ENCODE data around the gene ZNF768. TPM values are rescaled to one million over a fixed set of nuclear protein-coding genes. Genes with fewer than 3 reads are reported as not detected.

The ZNF768 gene
- total RNA-seq, 1 experiment from 2014 or later: 64.2 TPM

DNA sequence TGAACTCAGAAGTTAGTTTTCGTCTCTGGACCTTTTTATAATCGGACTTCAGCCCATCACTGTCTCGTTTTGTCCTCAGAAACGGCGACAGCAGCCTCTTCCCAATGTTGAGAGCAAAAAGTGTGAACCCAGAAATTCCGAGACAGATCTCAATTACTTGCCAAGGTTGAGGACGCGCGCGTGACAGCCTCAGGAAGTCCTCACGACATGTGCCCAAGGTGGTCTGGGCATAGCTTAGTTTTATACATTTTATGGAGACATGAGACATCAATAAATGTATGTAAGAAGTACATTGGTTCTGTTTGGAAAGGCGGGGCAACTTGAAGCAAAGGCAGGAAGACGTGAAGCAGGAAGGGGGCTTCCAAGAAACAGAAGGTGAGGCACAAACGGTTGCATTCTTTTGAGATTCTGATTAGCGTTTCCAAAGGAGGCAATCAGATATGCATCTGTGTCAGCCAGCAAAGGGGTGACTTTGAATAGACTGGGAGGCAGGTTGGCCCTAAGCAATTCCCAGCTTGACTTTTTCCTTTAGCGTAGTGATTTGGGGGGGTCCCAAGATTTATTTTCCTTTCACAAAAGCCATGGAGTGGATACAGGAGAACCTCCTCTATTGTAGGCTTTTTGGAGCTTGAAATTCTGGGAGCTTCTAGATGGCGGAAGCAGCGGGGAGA lies 8.9 kb upstream of the ZNF768 start:
- Histone ChIP-seq H3K27me3 (ENCODE audit: insufficient read depth, low read depth) (no peaks in the 10 kb centered on the region), H3F3A (ENCODE audit: insufficient read depth, low read depth) (peaks cover 18% of the 10 kb centered on the region), H3K9me2 (ENCODE audit: insufficient read depth) (no peaks in the 10 kb centered on the region), H3K27ac (peak overlapping the region; percentile 57), H3K4me1 (replicated peaks; ENCODE audit: insufficient read depth) (peaks cover 28% of the 10 kb centered on the region), H2AFZ (peak overlapping the region; percentile 92), H3K4me3 (peak overlapping the region; percentile 73), H4K20me1 (ENCODE audit: insufficient read depth) (no peaks in the 10 kb centered on the region), H3K9me3 (ENCODE audit: insufficient read depth, low read depth) (no peaks in the 10 kb centered on the region), H3K36me3 (ENCODE audit: low read depth) (0 out of 2 replicates have a peak, but pooled peaks cover 13% of the 10 kb centered on the region), H3K79me2 (ENCODE audit: low read depth) (peaks cover 48% of the 10 kb centered on the region), H3K4me2 (peak overlapping the region; percentile 90)
- DNase-seq: no peak
- POLR2A ChIA-PET (ENCODE audit: unreplicated experiment): interaction anchor here (0.6 to 3.2 kb wide), 5 partner anchors 11 to 158 kb away, joined by 3 to 21 read pairs (median 5); partner anchors contain the start of gene ZNF764
- TF ChIP-seq, protein P1, sequence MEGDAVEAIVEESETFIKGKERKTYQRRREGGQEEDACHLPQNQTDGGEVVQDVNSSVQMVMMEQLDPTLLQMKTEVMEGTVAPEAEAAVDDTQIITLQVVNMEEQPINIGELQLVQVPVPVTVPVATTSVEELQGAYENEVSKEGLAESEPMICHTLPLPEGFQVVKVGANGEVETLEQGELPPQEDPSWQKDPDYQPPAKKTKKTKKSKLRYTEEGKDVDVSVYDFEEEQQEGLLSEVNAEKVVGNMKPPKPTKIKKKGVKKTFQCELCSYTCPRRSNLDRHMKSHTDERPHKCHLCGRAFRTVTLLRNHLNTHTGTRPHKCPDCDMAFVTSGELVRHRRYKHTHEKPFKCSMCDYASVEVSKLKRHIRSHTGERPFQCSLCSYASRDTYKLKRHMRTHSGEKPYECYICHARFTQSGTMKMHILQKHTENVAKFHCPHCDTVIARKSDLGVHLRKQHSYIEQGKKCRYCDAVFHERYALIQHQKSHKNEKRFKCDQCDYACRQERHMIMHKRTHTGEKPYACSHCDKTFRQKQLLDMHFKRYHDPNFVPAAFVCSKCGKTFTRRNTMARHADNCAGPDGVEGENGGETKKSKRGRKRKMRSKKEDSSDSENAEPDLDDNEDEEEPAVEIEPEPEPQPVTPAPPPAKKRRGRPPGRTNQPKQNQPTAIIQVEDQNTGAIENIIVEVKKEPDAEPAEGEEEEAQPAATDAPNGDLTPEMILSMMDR (conservative IDR thresholded peaks at IDR 0.05): no peak
- TF ChIP-seq EZH2 (IDR thresholded peaks at IDR 0.05; ENCODE audit: low read depth): no peak
- intact Hi-C loops (cut with micrococcal nuclease; ENCODE audit: unreplicated experiment): loop anchor here (1.0 to 2.0 kb wide), 4 partner anchors 50 to 105 kb away; partner anchors contain the start of genes DCTPP1 and ZNF785
- TSS peak; percentile 85 for BruUV-seq (replicated peaks)
- CTCF ChIA-PET: interaction anchor here (0.6 to 3.1 kb wide), 11 partner anchors 8 to 109 kb away, joined by 3 to 25 read pairs (median 4); partner anchors contain the start of genes DCTPP1, ZNF688 and ZNF764

DNA sequence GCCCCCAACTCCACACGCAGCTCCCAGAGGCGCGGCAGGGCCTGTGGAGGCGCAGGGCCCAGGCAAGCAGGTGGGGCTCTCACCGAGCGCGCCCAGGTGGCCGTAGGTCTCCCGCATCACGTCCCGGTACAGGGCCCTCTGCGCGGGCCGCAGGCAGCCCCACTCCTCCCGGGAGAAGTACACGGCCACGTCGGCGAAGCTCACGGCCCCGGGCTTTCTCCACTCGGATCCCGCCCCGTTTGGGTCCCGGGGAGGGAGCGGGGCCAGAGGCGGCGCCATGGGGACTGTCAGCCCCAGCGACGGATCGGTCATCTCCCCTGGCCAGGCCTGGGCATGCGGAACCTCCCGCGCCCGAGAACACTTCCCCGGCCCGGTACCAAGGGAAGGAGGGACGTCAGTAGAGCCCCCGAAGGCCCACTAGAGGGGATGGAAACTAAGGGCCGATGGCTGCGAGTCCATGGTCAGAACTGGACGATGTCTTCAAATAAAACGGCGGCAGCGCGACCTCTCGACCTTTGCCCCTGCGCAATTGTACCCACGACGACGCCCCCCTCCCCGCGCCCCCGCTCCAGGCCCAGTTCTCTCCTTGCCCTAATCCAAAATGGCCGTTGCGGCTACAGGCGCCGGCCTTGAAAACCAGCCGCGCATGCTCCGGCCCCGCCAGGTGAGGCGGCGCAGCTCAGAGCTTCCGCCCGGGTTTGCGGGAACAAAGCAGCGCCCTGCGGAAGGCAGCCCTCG lies 8.2 kb upstream of the ZNF768 start, which contains the start of gene ZNF747:
Gene ZNF747, minus strand, starts transcription at position 491 of the 738 bp plus-strand sequence. Its CDS starts 179 bp downstream, at position 312.
- no peaks in the 10 kb centered on the region for H4K20me1 ChIP-seq (ENCODE audit: insufficient read depth)
- peaks cover 20% of the 10 kb centered on the region for H3F3A ChIP-seq (ENCODE audit: insufficient read depth, low read depth)

More for the DNA sequence above, 8.2 kb upstream of the ZNF768 start, which contains the start of gene ZNF747:
- CTCF ChIA-PET: interaction anchor here (1.1 to 3.1 kb wide), 5 partner anchors 20 to 105 kb away, joined by 3 to 25 read pairs (median 7); partner anchors contain the start of genes DCTPP1, ZNF689 and ZNF764
- TF ChIP-seq EZH2 (IDR thresholded peaks at IDR 0.05; ENCODE audit: low read depth): no peak
- TF ChIP-seq, protein P1 (conservative IDR thresholded peaks at IDR 0.05): peak; percentile 29; the same call in 1 of the 2 replicates
- Histone ChIP-seq H3K4me2 (peak within 1 kb of the TSS; percentile 90), H2AFZ (peak within 1 kb of the TSS; percentile 92), H3K4me1 (replicated peaks; ENCODE audit: insufficient read depth) (peaks cover 30% of the 10 kb centered on the region), H3K36me3 (ENCODE audit: low read depth) (0 out of 2 replicates have a peak, but pooled peaks cover 13% of the 10 kb centered on the region), H3K9me3 (ENCODE audit: insufficient read depth, low read depth) (no peaks in the 10 kb centered on the region), H3K4me3 (peak within 1 kb of the TSS; percentile 73), H3K27me3 (ENCODE audit: insufficient read depth, low read depth) (no peaks in the 10 kb centered on the region), H3K79me2 (ENCODE audit: low read depth) (peaks cover 48% of the 10 kb centered on the region), H3K27ac (peak within 1 kb of the TSS; percentile 57), H3K9me2 (ENCODE audit: insufficient read depth) (no peaks in the 10 kb centered on the region)
- TSS peak; percentile 31 for BruUV-seq (replicated peaks)
- POLR2A ChIA-PET (ENCODE audit: unreplicated experiment): interaction anchor here (0.6 to 3.2 kb wide), 3 partner anchors 20 to 43 kb away, joined by 3 to 21 read pairs (median 5); partner anchors contain the start of gene ZNF764
- intact Hi-C loops (cut with micrococcal nuclease; ENCODE audit: unreplicated experiment): loop anchor here (1.0 to 2.0 kb wide), 5 partner anchors 24 to 104 kb away; partner anchors contain the start of genes DCTPP1, ZNF764 and ZNF785
- peak; percentile 72 to 92 for DNase-seq
